Stimulated activated CD4-positive, alpha-beta T cell treated with anti-CD3 and anti-CD28 coated beads, Interleukin-1b, Interleukin-23, amount 100 ng/mL, for 24 hours (primary cell): ENCODE results near the gene DDA1.

Source experiments
- DNase-seq, 4 experiments: peaks; one replicate each; pipeline ENCODE4 v3.0.0-alpha.2; 2020; ENCODE audit warnings: low read depth in 4 of 4, low spot score in 1 of 4

DDA1 gene

DNA sequence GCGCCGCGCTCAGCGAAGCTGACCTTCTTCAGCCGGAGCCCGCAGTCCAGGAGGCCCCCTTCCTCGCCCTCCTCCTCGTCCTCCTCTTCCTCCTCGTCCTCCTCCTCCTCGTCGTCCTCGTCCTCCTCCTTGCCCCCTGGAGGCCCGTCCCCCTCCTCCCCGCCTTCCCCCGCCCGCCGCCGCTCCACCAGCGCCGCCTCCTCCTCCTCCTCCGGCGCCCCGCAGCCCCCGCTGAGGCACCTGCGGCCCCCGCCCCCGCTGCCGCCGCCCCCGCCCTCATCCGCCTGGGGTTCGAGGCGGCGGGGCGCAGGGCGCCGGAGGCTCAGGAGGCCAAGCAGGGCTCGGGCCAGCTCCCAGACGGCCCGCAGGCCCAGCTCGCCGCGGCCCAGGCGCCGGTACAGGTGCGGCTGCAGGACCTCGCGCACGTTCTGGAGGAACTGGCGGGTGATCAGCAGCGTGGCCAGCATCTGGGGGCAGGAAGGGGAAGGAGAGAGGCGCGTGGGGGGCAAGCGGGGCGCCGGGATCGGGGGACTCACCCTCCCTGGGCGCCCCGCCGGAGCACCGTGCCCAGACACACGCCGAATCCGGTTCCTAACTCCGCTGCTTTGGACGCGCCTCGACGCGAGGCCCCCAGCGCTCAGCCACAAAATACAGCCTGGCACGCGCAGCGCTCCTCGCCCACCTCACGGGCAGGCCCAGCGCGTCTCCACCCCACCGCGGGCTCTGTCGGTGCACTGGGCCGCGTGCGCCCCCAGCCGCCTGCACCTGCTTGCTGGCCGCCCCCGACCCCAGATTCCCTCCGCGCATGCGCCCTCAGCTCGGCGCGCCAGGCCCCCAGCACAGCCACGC, 19.4 kb downstream of the DDA1 start:
- no peak for DNase-seq

GRCh38 chr19:17329366-17330261, 20.3 kb downstream of the DDA1 start:
- no peak for DNase-seq

DNA sequence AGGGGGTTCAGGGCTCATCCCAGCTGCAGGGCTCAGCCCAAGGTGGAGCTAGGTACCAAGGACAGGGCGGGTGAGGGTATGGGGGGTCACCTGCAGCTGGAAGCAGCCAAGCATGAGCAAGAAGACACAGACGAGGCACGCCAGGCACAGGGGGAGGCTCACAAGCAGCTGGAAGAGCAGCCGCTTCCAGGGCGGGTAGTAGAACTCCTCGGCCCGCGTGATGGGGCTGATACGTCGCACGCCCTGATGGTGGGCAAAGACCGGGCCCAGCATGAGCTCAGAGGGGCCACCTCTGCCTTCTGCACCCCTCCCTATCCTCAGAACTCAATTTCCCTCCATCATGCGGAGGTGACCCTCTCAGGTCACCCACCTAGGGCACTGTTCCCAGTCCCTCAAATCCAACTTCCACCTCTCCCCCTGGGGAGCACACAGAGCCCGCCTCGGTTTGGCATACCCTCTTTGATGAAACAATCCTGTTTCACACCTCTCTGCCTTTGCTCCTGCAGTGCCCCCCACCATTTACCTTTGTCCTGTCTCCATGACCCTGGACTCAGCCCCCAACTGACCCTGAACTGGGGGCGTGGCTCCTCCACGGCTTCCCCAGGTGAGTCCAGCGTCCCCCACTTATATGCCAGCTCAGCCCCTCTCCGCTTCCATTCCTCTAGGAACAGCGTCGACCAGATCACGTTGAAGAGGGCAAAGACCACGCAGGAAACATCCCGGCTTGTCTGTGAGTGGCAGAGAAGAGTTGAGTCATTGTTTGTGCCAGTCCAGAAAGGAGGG, 21.1 kb downstream of the DDA1 start:
- no peak for DNase-seq

DNA sequence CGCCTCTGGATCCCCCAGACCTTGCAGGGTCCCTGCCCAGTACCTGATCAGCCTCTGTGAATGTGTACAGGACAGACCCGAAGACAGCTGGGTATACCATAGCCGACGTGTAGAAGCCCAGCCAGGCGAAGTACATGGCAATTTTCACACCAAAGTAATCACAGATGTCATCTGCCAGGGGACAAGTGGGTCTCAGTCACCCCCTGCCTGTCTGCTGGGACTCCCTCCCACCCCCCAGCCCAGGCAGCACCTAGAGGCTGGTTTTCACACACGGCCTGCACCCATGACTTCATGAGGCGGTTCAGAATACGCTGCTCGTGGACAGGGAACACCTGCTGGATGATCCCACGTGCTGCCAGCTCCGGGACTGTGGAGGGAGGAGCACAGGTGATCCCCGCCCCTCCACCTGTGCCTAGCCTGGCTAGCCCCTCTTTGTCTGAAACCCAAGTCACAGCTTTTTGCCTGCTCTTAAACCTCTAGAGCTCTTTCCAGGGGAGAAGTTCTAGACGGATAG, 21.7 kb downstream of the DDA1 start:
- no peak for DNase-seq

GRCh38 chr19:17332360-17332676, 23.0 kb downstream of the DDA1 start:
- no peak for DNase-seq

DNA sequence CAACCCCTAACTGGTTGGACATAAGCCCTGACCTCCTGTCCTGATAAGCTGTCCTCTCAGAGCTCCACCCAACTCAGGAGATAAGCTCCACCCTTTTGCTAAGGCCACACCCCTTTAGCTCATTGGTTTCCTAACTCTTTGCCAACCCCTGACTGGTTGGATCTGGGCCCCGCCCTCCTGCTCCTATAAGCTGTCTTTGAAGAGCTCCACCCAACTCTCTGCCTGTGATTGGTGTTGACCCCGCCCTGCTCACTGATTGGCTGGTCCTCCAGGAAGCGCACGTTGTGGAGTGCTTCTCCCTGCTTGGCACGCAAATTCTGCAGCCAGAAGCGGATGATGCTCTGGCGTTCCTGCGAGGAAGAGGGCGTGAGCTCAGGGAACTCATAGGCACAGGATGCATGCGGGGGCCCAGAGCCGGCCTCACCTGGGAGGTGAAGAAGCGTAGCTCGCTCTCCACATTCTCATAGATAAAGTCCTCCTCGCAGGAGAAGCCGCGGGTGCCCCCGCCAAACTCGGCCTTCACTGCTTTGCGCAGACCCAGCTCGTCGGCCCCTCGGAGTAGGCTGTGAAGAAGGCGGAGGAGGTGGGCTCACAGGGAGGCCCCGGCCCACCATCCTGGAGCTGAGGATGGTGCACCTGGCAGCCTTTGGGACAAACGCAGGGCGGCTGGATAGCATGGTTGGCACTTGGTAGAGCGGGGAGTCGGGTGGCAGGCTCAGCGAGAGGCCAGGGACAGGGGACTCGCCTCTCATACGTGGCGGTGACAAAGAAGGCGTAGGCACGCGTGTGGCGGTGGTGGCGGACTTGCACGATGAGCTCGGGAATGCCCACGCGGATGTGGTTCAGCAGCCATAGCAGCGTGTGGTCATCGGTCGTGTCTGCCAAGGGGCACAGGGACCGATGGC, 23.6 kb downstream of the DDA1 start:
- DNase-seq = no peak

GRCh38 chr19:17333611-17334413, 24.4 kb downstream of the DDA1 start:
- peak; percentile 48 to 73 (median 59) for DNase-seq

- DNase-seq = peak; percentile 85 to 96 (median 92)
Measured at GRCh38 chr19:17334414-17335409, 25.3 kb downstream of the DDA1 start, which contains the start of gene ANO8. Gene ANO8 (minus strand): TSS chr19:17334855. CDS start chr19:17334670, 185 bp downstream.

DNA sequence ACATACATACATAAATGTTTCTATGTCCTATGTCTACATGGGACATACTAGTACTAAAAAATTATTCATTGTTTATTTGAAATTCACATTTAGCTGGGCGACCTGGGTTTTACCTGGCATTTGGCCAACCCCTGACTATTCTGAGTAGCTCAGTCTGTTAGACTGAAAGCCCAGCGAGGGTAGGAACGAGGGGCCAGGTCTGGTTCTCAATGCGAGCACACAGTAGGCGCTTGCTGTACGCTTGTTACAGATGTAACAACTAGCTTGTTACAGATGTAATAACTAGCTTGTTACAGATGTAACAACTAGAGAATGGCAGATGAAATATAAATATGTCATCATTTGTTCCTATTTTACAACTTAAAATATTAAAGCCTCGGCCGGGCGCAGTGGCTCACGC, 26.2 kb downstream of the DDA1 start:
- no peak for DNase-seq

DNA sequence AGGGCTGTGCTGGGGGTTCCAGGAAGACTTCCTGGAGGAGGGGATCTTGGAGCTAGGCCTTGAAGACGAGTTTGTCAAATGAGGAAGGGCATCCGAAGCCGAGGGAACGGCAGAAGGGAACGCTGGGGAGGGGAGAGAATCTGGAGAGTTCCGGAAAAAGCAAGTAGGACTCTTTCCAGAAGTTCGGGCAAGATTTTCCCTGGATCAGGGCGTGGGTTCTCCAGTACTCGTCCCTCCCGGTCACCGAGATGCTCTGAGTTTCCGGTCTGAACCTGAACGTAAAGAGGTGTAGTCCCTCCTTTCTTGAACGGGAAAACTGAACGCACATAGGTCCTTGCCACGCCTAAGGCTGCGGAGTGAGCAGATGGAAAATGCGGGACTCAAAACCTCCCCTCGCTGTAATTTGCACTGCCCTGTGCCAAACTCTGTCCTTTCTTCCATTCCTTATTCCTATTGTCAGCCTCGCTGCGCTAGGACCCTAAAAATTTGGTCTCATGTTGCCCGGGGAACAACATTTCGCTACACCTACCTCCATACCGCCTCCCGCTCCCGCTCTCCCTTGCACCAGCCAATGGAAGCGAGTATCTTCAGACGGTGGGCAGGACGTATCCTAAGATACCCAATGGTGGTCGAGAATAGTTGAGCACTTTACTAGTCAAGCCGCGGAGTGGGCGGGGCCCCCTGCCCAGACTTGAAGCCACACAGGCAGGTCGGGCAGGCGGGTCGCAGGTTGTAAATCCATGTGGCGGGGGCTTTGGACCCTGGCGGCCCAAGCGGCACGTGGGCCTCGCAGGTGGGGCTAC, 27.7 kb downstream of the DDA1 start, which contains the start of gene GTPBP3:
Gene GTPBP3, plus strand, starts transcription at position 682 of the 803 bp plus-strand sequence. Its CDS starts 59 bp downstream, at position 741.
- peak; percentile 78 to 96 (median 92) for DNase-seq

DNA sequence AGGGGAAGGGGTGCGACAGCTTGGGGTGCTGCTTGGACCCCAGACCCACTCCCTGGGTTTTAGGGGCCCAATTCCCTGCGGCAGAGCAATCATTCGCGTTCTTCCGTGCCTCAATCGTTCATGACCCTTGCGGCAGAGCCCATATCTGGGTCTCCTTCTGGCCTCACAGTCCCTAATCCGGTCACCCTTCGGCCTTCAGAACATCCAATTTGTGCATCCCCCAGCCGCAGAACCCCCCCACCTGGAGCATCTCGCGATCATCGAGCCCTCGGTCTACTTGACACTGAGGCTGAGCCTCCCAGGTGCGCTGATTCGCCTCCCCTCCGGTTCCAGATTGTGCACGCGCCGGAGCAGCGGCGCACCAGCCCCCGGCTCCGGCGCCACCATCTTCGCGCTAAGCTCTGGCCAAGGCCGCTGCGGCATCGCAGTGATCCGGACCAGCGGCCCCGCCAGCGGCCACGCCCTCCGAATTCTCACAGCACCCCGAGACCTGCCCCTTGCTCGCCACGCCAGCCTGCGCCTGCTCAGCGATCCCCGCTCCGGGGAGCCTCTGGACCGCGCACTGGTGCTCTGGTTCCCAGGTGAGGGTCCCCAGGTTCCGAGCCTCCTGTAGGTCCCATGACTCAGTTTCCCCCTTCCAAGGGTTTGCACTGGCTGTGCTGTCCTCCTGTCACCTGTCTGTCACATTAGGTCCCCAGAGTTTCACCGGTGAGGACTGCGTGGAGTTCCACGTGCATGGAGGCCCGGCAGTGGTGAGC, 28.5 kb downstream of the DDA1 start:
- DNase-seq = no peak

DNA sequence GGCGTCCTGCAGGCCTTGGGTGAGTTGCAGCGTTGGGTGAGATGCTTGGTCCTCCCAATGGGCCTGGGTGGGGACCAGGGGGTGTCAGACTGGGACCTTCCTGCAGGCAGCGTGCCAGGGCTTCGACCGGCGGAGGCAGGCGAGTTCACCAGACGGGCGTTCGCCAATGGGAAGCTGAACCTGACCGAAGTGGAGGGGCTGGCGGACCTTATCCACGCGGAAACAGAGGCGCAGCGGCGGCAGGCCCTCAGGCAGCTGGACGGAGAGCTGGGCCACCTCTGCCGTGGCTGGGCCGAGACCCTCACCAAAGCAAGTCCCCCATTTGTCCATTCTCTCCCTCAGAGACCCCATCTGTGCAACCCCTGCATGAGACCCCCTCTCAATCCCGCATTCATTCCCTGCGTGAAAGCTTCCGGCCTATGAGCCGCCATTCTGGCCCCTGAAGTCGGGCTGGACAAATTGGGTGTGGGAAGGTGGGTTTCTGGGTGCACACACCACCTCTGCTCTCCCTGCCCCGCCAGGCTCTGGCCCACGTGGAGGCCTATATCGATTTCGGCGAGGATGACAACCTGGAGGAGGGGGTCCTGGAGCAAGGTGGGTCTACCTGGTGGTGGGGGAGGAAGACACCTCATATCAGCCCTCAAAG, 29.2 kb downstream of the DDA1 start:
- DNase-seq = no peak

DNA sequence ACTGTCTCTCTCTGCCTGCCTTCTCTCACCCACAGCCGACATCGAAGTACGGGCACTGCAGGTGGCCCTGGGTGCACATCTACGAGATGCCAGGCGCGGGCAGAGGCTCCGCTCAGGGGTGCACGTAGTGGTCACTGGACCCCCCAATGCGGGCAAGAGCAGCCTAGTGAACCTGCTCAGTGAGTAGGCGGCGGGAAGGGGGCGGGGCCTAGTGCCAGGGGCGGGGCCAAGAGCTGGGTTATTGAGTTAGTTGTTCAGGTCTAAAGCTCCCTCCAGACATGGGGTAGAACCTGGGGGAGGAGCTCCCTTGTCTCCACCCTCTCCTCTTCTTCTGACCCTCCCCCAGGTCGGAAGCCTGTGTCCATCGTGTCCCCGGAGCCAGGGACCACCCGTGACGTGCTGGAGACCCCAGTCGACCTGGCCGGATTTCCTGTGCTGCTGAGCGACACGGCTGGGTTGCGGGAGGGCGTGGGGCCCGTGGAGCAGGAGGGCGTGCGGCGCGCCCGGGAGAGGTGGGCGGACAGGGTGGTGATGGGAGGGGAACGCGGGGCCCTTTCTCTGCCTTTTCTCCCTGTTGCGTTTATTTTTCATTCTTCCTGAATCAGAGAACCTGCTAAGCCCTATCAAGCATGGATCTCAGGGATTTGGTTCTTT, 29.9 kb downstream of the DDA1 start:
- peak in 1 of 4 experiments; percentile 60 for DNase-seq

DNA sequence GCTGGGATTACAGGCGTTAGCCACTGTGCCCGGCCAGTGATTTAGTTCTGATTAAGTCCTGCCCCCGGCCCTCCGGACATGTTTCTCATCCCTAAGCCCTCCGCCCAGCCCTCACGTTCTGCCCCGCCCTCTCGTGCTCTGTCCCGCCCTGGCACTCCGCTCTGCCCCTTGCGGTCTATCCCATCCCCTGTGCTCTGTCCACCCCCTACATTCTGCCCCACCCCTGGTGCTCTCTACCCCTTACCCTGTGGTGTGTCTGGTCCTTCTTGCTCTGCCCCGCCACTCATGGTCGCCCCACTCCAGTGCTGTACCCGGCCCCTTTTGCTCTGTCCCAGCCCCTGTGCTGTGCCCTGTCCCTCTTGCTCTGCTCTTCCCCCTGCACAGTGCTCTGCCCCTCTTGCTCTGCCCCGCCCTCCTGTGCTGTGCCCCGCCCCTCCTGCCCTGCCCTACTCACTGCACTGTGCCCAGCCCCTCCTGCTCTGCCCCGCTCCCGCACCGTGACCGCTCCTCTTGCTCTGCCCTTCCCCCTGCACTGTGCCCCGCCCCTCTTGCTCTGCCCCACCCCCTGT, 31.0 kb downstream of the DDA1 start:
- DNase-seq = no peak

- DNase-seq = no peak
Measured at GRCh38 chr19:17340871-17341357, 31.6 kb downstream of the DDA1 start.
